Endometrial microvascular endothelial cells (primary cell): ENCODE measurements around the gene IFT80. TPM values are rescaled to one million over a fixed set of nuclear protein-coding genes. Genes with fewer than 3 reads are reported as not detected.

ENCODE experiments used
- in situ Hi-C: cut with HindIII; loops from 2 replicates; pipeline ENCODE4 v1.10.0; 2017; ENCODE audit warnings: low sequenced_read_pairs, low pct_unique_long_range_greater_than_20kb; ENCODE audit errors: inconsistent ontology term
- total RNA-seq: library from RNA; depleted of rRNA; stranded (reverse); fragments of >200 nt; gene quantifications from one replicate; pipeline ENCODE4 v1.2.3, GENCODE V29; 2015; ENCODE audit errors: inconsistent ontology term

The IFT80 gene
- total RNA-seq, 1 donor from 2014 or later = 36.7 TPM

GRCh38 chr3:160402221-160403027, 3.4 kb upstream of the IFT80 start:
- in situ Hi-C loops = no loop called here

- in situ Hi-C loops = no loop called here
Measured at GRCh38 chr3:160401291-160402095, 2.5 kb upstream of the IFT80 start.

DNA sequence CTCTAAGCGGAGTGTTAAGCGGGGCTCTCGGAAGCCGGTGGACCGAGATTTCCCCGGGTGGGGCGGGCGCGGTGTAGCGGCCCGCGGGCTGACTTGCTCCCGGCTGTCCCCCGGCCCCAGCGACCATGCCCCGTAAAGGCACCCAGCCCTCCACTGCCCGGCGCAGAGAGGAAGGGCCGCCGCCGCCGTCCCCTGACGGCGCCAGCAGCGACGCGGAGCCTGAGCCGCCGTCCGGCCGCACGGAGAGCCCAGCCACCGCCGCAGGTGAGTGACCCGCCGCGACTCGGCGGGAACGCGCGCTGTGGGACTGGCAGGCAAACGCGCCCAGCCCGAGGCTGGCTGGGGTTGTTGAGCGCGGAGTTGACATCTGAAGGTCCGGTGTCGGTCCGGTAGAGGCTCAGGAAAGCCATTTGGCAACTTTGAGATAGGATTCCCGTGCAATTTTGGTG, 1.7 kb upstream of the IFT80 start:
- in situ Hi-C loops = no loop called here

DNA sequence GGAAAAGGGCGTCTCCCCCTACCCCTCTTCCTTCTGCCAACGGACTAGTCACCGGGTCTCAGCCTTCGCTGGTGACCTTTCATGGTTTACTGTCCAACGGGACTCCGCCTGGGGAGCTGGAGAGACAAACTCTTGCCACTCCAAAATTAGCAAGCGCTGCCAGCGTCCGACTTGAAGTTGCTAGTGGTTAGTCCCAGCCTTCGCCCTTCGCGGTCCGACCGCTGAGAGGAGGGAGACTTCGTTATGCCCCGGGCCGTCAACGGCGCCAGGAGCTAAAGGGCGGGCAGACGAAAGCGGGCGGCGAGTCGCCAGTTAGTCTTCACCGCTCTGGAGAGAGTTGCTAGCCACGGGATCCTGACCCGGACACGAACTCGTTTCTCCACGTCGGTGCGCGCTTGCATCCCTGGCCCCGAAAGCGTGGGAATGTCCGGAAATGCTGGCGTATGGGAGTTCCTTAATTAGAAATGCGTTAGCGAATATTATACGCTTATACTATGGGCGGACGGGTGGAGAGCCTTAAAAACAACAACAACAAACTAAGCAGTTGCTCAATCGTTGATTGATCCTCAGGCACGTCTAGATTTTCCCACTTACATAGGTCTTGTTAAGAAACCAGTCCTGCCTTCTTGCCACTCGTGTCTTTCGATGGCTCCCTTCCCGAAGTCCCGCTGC, 1.1 kb upstream of the IFT80 start:
- in situ Hi-C loops = no loop called here

DNA sequence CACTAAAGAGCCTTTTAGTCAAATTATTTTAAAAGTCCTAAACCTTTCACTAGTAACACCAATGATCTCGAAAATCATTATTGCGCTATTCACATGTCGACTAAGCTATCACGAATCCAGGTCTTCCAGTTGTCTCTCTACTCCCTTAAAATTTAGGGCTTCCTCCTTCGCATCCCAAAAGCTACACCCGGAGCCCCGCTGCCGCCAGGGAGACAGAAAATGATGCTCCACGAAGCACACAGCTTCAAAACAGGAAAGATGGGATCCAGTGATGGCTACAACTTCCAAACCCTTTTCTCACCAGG, 253 bp downstream of the IFT80 start:
- in situ Hi-C loops = no loop called here

- in situ Hi-C loops = no loop called here
Measured at GRCh38 chr3:160395297-160395696, 3.7 kb downstream of the IFT80 start.

DNA sequence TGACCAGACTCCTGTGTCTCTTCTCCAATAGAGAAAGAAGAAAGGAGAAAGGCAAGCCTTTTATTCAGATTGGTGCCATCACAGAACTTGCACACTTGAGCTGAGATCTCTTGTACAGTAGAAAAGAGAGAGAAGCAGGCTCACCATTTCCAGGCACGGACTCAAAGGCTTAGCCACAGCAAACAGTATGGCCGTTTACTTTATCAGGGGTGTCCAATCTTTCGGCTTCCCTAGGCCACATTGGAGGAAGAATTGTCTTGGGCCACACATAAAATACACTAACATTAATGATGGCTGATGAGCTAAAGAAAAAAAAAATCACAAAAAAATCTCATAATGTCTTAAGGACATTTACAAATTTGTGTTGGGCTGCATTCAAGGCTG, 5.0 kb downstream of the IFT80 start:
- in situ Hi-C loops = no loop called here

- in situ Hi-C loops = no loop called here
Measured at GRCh38 chr3:160393346-160394008, 5.5 kb downstream of the IFT80 start.

DNA sequence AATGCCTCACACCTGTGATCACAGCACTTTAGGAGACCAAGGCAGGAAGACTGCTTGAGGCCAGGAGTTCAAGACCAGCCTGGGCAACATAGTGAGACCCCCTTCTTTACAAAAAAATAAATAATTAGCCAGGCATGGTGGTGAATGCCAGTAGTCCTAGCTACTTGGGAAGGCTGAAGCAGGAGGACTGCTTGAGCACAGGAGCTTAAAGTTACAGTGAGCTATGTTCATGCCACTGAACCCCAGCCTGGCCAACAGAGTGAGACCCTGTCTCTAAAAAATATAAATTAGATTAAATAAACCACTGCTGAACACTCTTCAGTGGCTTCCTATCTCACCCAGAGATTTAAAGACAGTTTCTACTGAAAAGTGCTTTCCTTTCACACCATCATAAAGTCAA, 6.2 kb downstream of the IFT80 start:
- in situ Hi-C loops = no loop called here

DNA sequence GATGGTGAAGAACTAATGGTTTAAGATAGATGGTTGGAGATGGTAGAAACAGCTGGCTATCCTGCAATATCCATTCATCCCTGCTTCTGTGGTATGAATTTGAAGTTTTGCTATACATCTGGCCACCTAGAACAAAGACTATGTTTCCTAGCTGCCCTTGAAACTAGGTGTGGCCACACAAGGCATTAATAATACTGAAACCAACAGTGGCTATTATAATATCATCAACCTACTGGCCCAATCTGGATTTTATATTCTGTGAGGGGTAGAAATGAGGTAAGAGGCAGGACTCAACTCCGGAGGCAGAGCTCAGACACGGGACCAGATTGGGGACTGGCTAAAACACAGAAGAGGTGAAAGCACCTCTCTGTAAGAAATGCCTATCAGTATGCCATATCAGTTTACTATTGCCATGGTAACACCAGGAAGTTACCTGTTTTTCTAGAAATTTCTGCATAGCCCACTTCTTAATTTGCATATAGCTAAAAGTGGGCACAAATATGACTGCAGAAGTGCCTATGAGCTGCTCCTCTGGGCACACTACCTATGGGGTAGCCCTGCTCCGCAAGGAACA, 8.4 kb downstream of the IFT80 start:
- in situ Hi-C loops = no loop called here

GRCh38 chr3:160384639-160385318, 14.2 kb downstream of the IFT80 start:
- in situ Hi-C loops = no loop called here

DNA sequence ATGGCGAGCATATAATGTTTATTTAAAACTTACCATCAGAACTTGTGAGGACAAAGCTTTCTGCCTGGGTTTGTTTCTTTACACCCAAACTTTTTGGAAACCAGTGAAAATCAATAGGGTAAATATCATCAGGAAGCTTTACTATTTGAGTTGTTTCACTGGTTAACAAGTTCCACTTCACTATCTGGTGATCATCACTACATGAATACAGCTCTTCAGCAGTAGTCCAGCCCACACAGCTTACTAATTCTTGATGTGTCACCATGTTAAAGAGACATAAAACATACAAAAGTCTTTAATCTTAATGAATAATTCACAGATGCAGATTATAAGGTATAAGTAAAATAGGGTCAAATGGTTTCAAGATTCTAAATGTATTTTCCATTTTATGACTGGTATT, 17.6 kb downstream of the IFT80 start:
- in situ Hi-C loops = no loop called here

- in situ Hi-C loops = no loop called here
Measured at GRCh38 chr3:160379628-160380214, 19.3 kb downstream of the IFT80 start.

DNA sequence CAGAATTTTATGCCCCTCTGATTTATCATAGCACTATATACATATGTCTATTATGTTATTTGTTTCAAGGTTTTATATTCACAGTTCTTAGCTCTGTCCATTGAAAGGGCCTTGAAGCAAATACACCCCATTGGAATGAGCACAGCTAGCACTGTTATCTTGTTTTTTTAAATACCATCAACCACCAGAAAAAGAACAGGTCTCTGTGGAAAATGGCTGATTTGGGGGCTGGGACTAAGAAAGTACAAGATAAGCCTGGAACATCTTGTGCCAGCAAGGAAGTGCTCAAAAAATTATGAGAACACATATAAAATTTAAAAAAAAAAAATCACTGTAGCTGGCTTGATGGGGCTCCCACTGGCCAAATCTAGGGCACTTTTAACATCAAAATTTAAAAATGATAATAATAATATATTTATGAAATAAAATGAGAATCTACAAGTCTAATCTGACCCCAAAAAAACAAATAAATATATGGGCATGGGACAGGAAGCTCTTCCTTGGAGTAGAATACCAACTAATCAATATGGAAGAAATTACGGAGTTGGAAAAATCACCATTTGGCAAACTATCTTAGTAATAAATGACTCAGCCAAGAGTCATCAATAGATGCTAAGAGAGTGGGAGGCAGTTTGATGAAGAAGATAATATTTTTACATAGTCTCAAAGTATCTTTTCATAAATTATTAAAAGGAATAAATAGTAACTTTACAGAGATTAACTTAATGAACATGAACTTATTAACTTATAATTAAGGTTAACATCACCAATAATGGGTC, 20.5 kb downstream of the IFT80 start:
- in situ Hi-C loops = no loop called here

DNA sequence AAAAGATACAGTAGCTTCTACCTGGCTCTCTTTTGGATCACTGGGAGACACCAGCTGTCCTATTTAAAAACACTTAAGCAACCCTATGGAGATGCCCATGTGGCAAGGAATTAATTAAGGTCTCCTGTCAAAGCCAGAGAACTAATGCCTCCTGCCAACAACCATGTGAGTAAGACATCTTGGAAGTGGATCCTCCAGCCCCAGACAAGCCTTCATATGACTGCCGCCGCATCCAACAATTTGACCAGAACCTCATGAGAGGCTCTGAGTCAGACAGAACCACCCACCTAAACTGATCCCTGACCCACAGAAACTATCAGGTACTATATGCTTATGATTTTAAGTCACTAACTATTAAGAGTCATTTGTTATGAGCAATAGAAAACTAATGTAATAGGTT, 22.3 kb downstream of the IFT80 start:
- in situ Hi-C loops = no loop called here

GRCh38 chr3:160374925-160375324, 24.1 kb downstream of the IFT80 start:
- in situ Hi-C loops = no loop called here

DNA sequence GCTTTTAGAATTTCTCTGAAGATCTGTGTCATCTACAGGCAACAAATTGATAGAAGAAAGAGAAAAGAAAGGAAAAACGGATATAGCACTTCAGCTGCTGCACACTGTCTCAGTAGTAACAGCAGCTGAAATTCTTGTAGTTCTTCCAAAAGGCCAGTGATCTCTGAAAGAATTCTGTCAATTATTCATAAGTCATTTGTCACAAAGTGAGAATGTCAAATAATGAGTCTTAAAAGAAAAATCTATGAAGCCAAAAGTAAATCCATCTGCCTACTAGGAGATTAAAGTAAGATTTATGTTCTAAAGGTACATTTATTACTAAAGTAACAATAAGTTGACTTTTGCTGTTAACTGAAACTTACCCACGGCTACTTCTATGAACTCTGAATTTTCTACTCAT, 24.6 kb downstream of the IFT80 start:
- in situ Hi-C loops = no loop called here
